ENCODE measurements around the gene MAF.

MAF gene

DNA sequence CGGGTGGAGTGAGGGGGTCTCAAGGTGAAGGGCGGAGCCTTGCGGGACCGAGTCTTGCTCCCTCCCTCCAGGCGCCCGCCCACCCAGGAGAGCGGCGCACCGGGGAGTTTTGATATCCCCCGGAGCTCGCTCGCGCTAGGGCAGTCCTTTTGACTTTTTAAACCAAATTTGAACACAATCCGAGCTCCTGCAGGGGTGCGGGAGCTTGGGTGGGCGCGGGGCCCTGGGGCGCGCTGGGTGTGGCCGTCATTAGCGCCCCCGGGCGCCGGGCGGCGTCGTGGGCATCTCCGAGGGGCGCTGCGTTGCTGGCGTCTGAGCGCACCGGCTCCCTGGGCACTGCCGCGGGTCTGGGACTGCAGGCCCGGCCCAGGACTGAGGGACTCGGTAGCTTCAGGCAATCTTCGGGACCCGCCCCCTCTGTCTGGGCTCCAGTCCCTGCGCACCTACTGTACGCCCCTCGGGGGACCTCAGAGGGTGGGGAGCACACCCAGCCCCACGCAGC is 10.9 kb downstream of the MAF start:
- DNase-seq (ENCODE audit: low read depth), result no peak

DNA sequence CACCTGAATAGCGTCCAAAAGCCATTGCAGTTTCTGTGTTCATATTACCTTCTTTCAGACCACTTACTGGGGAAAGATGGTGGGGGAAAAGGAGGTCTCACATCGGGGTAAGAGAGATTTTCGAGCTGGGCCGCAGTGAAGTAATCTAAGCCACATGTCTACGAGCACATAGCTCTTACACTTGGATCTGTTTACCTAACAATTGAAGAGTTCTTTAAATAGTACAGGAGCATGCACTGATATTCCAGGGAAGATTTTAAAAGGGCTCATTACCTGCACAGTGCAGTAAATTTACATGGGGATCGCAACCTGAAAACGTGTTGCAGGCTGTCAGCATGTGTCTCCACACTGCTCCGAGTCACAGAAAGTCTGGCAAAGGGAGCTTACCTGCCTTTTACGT is 12.6 kb downstream of the MAF start:
- DNase-seq (ENCODE audit: low read depth), result no peak

DNA sequence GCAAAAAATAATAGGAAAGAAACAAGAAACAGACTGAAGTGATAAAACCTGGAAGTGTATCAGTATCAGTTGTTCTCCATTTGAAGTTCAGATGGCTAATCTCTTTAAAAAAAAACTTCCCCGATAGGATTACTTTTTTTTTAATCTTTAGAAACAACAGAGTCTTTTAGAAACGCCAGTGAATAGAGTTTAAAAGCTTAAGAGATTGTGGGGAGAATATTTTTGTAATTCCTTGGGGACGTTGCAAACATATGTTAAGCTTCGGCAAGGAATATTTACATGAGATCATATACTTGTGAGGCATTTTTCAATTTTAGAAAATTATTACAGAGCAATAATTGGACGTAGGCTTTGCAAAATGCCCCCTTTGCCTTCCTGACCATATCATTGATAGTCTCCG is 13.2 kb downstream of the MAF start:
- DNase-seq (ENCODE audit: low read depth), result no peak

DNA sequence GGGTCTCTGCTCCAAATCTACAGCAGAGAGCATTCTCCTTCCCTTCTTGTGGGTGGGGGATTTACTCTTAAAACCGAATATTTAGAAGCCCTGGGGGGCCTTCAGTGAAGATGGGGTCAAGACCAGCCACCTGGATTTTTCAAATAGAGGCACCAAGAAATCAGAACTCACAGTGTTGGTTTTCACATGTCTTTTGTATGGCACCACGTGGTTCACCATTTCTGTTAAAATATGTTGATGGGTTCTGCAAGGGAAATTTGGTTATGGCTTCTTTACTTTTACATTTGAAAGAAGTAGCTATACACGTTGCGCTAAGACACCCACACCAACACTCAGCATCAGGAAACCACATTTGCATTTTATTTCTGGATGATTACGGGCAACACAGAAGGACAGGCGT is 17.7 kb downstream of the MAF start:
- no peak for DNase-seq (ENCODE audit: low read depth)

DNA sequence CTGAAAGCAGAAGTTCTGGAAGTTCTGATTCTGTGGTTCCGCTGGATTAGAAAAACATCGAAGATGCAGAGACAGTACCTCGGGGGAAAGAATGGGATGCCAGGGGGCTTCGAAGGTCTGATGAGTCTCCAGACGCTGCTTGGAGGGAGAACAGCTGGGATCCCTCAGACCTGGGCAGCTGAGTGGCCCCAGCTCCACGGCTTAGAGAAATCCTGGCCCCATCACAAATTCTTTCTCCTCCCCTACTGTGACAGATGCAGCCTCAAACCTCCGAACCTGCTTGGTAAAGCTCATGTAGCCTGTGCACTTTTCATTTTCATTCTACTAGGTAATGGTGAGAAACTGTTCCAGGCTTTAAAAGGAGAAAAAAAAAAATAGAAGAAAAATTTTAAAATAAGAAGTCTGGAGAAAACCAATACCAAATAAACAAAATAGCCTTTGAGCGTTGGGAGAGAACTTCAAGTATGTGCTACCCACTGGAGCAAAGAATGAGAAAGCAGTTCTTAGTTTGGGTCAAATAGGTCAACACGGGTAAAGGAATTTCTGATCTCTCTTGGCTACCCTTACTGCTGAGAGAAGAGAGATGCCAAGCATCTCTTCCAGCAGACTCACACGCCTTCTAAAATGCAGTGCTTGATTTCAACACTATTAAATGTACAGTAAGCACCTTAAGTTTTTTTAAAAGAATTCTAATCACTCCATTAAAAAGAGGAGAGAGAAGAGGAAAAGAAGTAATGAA is 19.9 kb downstream of the MAF start:
- no peak for DNase-seq (ENCODE audit: low read depth)

DNA sequence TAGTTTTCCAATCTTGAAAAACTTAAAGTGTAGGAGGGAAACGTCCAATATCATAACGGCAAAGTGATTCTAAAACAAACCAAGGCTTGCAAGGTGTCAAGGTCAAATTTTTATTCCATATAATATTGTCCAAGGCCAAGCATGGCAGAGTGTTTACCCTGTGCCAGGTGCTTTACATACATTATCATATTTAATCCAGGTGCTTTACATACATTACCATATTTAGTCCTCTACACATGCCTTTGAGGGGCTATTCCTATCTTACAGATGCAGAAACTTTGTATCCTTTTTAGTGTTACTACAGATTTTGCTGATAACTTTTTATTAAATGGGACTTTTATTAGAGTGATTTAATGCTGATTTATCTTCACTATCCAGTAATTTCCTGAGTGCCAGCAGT is 23.9 kb downstream of the MAF start:
- no peak for DNase-seq (ENCODE audit: low read depth)

DNA sequence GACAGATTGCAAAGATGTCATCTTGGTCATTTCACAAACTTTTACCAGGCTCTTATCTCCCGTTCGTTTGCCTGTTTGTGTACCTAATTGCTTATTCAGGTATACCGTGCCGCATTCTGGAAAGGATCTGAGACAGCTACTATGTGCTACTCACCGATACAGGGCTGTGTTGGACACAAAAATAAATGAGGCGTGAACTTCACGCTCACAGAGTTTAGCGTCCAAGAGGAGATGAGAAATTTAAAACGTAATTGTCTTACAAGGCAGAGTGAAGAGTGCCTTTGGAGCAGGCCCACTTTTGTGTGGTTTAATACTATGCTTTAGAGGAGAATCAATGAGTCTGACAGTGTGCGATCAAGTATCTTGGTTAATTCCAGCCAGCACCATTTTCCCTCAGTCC is 26.7 kb downstream of the MAF start:
- DNase-seq (ENCODE audit: low read depth), result no peak

DNA sequence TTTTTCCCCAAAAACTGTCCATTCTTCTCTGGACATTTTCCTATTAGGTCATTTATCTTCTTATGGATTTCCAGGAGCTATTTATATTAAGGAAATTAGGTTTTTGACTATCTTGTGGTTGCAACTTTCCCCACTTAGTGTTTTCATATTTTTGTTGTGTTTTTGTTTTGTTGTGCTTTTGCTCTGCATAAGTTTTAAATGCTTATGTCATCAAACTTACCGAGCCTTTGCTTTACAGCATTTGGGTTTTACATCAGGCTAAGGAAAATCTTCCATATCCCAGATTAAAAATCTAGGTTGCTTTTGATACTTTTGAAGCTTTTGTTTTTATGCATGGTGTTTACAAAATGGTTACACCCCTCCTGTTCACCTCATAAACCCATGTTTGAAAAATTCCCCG is 27.5 kb downstream of the MAF start:
- DNase-seq (ENCODE audit: low read depth), result no peak

DNA sequence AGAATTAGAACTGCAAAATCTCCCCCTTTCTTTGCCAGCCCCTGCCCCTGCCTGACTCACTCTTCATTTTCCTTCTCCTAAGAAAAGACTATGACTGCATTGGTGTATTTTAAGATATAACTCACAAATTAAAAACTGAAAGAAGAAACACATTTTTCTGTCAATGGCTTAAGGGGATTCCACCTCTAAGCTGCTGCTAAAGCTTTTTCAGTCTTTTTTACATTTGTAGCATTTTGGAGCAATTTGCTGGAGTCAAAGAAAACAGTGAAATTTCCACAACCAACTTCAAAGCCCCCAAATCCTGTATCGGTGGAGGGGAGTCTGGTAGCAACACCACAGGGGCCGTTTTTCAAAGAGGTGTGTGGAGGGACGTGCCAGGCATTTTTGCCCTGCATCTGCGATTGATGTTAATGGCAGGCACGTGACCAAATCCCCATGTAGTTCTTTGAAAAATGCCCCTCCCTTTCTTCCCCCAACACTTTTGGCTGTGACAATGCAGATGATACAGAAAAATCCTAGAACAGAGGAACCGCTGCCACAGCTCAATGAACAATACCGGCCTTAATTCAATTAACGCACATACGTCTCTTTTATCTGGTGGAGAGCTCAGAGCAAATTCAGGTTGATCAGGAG is 28.5 kb downstream of the MAF start:
- no peak for DNase-seq (ENCODE audit: low read depth)

DNA sequence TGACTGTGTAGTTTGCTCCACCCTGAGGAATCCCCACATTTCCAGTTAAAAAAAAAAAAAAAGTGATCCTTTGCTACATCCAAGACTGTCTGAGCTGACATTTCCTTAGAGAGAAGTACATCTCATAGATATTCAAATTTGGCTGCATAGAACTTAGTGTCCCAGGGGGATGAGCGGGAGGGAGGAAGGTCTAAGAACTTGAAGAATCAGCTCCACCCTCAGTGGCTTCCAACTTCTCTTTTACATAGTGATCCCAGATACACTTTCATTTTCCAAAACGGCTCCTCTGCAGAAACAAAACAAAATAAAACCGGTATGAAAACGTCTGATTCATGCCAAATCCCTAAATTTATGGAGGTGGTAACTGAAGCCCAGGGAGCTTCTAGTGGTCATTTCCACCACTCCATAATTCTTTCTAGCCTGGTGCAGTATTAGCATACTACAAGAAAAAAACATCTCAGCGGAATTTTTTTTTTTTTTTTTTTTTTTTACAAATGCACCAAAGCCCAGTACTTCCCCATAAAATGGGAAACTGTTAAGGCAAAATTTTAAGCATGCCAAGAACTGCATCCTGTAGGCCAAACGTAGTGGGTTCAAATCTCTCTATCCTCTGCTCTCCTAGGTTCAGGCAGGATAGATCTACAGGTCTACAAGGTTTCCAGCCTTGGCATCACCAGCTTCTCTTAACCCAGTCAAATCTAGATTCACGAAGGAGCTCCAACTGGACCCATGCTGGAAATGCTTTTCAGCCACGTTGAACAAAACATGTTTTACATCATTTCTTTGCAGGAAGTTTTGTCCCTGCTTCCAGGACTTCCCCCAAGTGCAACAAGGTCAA is 29.3 kb downstream of the MAF start:
- no peak for DNase-seq (ENCODE audit: low read depth)

DNA sequence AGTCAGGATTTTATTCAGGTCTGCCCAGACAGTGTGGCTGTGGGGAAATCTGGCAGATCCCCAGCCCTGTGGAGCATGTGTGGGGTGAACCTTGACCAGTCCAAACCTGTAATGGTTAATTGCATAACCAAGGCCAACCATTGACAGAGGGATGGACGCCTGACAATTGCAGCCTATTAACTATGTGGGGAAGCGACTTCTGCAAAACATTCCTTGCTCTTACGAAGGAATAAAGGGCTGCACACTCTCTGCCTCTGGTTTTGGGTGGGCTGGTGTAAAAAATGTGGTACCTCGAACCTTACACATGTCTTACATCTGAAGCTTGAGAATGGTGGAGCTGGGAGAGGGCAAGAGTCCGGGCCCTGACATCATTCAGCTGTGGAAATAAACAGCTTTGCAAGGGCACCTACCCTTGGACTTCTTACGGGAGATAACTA is 35.8 kb downstream of the MAF start:
- DNase-seq (ENCODE audit: low read depth), result no peak

DNA sequence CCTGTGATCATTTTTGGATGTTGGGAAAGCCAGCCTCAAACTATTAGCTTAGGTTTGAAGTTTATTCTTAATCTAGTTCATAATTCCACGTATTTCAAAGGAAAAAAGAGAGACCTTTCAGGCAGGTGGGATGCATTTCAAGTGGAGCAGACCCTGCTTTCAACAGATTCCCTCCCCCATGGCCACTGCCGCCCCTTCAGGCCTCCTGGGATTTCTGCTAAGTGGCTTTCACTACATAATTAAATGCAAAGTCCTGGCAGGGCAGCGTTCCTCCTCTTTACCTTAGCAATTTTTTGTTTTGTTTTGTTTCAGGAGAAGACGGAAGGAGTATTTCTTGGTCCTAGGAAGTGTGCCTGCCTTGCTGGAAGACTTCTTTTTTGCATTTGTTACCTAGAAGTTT is 36.6 kb downstream of the MAF start:
- DNase-seq (ENCODE audit: low read depth), result no peak

DNA sequence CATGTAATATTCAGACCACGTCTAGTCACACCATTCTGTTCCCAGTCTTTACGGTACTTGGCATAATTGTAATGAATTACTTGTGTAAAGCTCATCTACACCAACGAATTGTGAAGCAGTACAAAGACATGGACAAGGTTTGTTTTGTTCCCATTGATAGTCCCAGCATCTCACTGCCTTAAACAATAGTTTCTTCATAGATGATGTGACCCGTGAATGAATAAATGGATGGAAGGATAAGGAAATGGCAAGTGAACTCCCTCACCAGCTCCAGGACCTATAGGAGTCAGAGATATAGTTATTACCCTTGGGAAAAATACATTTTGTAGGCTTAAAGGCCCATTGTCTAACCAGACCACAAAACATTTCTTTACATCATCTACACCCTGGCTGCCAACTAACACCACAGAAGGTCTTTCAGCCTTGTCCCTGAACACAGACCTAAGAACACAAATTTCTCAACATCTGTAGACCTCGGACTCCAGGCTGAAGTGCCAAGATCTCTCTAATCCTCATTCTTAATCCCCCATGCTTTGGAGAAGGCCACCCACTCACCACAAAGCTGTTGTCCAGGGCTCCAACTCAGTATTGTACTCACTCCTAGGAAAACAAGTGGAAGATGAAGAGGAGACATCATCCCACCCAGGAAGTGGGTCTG is 38.2 kb downstream of the MAF start:
- no peak for DNase-seq (ENCODE audit: low read depth)

DNA sequence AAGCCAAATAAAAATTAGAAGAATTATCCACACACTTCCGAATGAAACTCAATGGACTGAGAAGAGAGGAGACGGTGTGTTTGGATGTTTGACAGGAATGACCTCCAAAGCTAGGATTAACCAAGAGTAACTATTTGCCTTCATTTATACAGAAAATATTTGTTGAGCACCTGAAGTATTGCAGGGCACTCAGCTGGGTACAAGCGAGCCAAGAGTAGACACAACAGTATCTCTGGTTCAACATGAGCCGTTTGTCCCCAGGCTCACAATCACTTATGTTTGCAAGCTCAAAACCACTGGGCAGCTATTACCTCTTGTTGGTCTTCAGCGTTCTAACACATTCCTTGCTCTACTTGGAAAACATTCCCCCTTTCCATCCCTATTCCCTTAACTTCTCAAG is 38.8 kb downstream of the MAF start:
- DNase-seq (ENCODE audit: low read depth), result no peak

DNA sequence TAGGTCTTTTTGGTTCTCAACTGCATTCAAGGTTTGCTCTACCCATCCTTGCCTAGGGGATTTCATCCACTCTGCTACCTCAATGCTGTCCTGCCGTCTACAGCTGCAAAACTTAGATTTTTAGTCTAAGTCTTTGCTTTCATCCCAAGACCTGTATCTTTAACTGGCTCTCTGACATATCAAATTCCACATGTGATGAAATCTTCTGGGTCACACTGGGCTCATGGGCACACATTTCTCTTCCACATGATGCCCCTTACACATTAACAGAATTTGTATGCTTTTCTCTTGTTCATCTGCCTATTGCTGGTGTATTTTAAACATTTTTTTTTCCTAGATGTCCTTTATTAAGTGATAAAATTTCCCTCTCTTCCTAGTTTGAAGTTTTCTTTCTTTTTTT is 39.6 kb downstream of the MAF start:
- DNase-seq (ENCODE audit: low read depth), result no peak

DNA sequence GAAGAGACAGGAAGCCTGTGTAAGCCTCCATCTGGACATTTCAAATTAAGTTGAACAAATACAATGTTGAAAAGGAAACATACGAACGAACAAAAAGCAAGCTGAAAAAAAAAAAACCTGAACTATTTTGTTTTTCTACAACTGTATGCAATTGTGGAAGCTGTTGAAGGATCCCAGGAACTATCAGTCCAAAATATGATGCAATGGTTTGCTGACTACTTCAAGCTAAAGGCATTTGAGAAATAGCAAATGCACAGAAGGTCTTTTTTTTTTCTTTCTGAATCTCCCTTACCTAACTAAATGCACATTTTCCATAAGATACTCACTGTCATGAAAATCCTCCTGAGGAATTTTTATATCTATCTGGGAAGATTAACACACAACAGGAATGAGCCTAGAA is 40.2 kb downstream of the MAF start:
- DNase-seq (ENCODE audit: low read depth), result no peak

DNA sequence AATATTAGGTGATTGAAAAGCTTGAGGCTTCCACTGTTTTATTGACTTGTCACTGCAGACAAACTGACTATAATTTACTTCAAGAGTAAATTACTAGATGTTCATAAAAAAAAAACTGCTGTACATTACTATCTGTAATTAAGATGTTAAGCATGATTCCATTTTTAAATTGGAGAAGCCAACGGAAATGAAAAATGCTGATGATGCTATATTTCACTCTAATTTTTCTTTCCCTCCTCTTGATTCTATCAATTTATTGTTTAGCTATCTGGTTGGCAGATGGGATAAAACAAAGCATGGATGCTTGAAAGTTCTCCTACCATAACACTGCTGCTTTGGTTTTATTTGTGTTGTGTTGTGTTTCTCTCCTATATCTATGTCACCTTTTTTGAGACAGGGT is 41.0 kb downstream of the MAF start:
- no peak for DNase-seq (ENCODE audit: low read depth)

DNA sequence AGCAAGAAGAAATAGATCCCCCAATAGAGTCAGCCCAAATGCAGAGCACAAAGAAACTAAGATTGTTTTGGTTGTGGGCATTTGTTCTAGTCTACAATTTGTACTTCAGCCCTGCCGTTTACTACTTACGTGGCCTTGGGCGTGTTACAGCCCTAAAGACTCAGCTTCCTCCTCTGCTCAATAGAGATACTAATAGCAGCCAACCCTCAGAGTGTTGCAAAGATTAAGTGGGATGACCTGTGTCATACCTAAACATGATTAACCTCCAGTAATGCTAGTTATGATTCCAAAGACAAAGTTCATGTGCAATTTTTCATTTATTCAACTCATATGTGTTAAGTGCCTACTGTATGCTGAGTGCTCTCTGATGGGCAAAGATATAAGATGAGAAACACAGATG is 43.1 kb downstream of the MAF start:
- DNase-seq (ENCODE audit: low read depth), result no peak

DNA sequence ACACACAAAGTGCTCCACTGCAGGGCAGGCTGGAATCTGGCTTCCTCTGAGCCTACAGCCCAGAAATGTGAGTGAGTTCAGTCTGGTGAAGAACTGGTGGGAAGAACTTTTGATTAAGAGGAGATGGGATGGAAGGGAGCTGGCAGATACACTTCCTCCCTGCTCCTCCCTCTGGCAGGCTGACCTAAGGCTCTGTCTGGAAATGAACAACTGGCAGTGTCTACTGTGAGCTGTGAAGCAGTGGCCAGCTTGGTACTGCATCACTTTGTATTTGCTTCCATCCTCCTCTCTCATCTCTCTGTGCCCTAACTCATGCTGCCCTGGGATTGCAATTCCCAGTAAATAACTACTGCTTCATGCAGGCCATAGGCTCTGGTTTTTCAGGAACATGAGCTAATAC is 45.6 kb downstream of the MAF start:
- DNase-seq (ENCODE audit: low read depth), result no peak

DNA sequence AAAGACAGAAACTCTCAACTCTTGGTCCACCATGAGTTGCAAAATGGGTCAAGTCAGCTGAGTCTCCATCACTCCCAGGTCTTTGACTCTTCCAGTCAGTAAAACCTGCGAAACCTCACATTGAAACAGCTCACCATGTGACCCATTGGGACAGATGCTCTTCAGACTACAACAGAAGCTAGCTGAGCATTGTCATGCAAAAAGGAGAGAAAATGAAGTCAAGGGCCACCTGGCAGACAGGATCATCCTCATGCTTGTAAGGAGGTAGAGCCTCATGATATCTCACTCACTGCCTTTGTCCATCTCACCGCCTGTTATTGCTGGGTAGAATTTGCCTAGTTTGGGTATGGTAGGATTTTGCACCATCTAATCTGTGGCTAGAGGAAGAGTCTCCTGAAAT is 50.2 kb downstream of the MAF start:
- DNase-seq (ENCODE audit: low read depth), result no peak

DNA sequence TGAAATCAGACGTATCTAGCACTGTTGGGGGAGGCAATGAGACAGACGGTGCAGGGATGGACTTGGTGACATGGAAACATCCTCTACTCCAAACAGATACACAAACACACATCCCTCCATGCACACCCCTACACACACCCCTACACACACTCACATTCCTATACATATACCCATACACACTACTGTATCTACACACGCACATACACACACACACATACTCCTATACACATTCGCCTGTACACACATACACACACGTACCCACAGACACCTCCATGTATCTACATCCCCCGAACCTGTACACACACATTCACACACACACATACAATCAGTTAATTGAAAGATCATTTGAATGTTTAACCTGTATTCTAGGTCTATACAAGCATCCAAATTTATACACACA is 53.5 kb downstream of the MAF start:
- DNase-seq (ENCODE audit: low read depth), result no peak

All from activated gamma-delta T cell treated with anti-CD3 and anti-CD28 coated beads, Interleukin-2, amount 50 U/mL, for 16 hours (primary cell).